Muscle of arm (tissue), 12 donors: ENCODE results near the gene BLMH. TPM values are rescaled to one million over a fixed set of nuclear protein-coding genes. Genes with fewer than 3 reads are reported as not detected.

Experiments used
- DNase-seq: peaks from one replicate; pipeline ENCODE4 v3.0.0-alpha.2; 2013
- polyA plus RNA-seq, 12 donors: library from polyadenylated mRNA; unstranded; fragments of 120-200 nt; gene quantifications; one replicate each; pipeline ENCODE4 v1.2.1, GENCODE V29; 2013; ENCODE audit not compliant: insufficient read length in 12 of 12

Gene BLMH
- polyA plus RNA-seq, 12 donors: 36.7 to 83.2 (median 44.6) TPM; not detected in 1

GRCh38 chr17:30263552-30264333 is 28.0 kb downstream of the BLMH start:
- no peak for DNase-seq

- DNase-seq: no peak
Measured at GRCh38 chr17:30256756-30257506, 34.8 kb downstream of the BLMH start.

- DNase-seq: no peak
Measured at GRCh38 chr17:30254150-30254549, 37.6 kb downstream of the BLMH start.

GRCh38 chr17:30253312-30253711 is 38.4 kb downstream of the BLMH start:
- DNase-seq: no peak

GRCh38 chr17:30251931-30252330 is 39.8 kb downstream of the BLMH start:
- DNase-seq: no peak

GRCh38 chr17:30249460-30249859 is 42.3 kb downstream of the BLMH start:
- DNase-seq: no peak

GRCh38 chr17:30248786-30249185 is 43.0 kb downstream of the BLMH start:
- no peak for DNase-seq

GRCh38 chr17:30246460-30246859 is 45.3 kb downstream of the BLMH start:
- no peak for DNase-seq

GRCh38 chr17:30244853-30245385 is 46.8 kb downstream of the BLMH start:
- no peak for DNase-seq

- no peak for DNase-seq
Measured at GRCh38 chr17:30243568-30243967, 48.2 kb downstream of the BLMH start.

GRCh38 chr17:30243002-30243401 is 48.7 kb downstream of the BLMH start:
- DNase-seq: no peak

GRCh38 chr17:30241051-30241450 is 50.7 kb downstream of the BLMH start:
- no peak for DNase-seq

GRCh38 chr17:30240177-30240576 is 51.6 kb downstream of the BLMH start:
- no peak for DNase-seq

- no peak for DNase-seq
Measured at GRCh38 chr17:30239089-30239462, 52.7 kb downstream of the BLMH start.

GRCh38 chr17:30238387-30239088 is 53.2 kb downstream of the BLMH start:
- DNase-seq: no peak

- no peak for DNase-seq
Measured at GRCh38 chr17:30238003-30238344, 53.8 kb downstream of the BLMH start.

GRCh38 chr17:30237296-30238002 is 54.3 kb downstream of the BLMH start:
- DNase-seq: no peak

GRCh38 chr17:30236766-30237165 is 55.0 kb downstream of the BLMH start:
- DNase-seq: peak; percentile 26

GRCh38 chr17:30236297-30236624 is 55.5 kb downstream of the BLMH start:
- DNase-seq: no peak

- DNase-seq: peak; percentile 4
Measured at GRCh38 chr17:30235386-30236296, 56.1 kb downstream of the BLMH start, which contains the start of gene SLC6A4. SLC6A4 (minus strand) TSS chr17:30235697; CDS start chr17:30221958, 13,739 bp downstream.

- no peak for DNase-seq
Measured at GRCh38 chr17:30234964-30235363, 56.8 kb downstream of the BLMH start.
